LoVo (cell line): ENCODE measurements around the gene GGTLC2.

Experiments used
- DNase-seq: peaks from one replicate; pipeline ENCODE4 v3.0.0-alpha.2; 2016; ENCODE audit warnings: low spot score

The GGTLC2 gene

DNA sequence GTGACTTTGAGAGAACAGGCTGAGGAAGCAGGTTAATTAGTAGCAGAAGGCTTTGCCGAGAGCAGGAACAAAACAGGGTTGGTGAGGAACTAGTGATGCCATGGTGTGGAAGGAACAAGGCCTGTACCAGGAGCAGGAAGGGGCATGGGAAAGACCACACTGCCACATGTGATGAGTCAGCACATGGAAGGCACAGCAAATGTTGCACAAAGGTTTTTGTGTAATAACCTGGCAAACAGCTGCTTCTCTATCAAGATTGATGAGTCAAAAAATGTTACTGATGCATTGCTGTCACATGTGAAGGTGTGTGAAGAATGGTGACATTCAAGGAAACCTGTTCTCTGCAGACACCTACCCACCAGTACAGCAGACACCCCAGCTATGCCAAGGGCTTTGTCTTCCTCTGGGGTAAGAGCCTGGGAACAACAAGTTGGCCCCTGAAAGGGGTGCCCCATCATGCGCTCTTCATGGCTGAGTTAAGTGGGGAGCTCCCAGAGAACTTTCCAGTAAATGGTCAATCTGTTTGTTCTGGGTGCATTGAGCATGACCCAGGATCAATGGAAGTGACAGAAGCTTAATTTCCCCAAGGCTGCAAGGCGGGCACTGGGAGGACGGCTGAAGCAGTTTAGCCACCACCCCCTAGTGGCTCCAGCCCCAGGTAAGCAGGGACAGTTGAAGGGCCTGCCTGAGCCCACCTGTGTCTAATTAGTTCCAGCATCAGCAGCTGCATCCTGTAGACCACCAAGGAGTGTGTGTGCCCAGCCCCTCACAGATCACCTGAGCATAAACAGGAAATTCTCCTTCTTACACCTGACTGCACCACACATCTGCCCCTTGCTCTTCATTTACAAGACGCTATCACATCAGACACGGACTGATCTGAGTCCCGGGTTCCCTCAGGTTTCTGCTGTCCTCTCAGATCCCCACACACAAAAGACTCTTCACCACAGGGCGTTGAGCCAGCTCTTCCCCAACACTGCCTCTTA lies 47.6 kb downstream of the GGTLC2 start:
- no peak for DNase-seq

DNA sequence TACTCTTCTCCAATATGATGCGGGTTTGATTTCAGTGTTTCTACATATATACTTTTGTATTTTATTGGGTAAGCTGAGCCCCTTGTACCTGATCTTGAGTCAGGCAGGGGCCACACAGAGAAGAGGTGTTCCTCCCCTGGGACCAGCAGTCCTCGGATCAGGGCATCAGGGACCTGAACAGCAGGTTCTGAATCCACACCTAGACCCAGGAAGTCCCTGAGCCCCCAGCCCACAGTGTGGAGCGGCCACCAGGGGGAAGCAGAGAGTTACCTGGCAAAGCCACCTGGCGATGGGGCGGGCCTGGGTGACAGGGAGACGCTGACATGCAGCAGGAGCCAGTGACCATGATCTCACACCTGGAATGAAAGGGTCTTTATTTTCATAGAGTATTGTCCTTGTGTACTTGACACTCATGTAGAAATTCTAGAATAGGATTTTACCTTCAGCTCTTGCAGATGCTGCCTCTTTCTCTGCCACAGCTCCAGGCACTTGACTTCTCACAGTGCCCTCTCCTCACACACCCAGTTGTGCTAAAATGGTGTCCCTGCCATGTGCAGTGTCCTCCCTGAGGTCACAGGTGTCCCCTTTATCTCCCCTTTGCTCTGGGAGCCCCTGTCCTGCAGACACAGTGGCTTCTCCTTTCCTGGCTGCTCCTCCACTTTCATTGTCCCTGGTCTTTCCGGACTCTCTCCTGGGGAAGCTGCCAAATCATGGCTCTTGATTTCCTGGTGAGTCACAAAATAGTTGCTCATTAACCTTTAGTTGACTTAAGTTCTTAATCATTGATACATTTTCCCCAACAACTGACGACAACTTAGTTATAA lies 48.5 kb downstream of the GGTLC2 start:
- DNase-seq: peak; percentile 67

DNA sequence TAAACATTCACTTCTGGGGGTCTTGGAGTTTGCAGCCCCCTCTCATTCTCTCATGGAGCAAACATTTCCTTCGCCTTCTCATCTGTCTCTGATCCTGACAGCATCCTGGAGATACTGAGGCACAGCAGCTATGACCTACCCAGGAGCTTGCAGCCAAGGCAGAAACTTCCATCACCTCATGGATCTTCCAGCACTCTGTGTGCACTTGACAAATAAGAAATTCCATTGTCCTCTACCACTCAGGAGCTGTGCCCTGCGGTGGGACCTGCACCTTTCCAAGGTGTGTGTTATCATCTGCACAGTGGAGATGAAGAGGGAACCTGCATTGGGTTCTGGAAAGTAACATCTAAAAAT lies 49.1 kb downstream of the GGTLC2 start:
- DNase-seq: no peak

DNA sequence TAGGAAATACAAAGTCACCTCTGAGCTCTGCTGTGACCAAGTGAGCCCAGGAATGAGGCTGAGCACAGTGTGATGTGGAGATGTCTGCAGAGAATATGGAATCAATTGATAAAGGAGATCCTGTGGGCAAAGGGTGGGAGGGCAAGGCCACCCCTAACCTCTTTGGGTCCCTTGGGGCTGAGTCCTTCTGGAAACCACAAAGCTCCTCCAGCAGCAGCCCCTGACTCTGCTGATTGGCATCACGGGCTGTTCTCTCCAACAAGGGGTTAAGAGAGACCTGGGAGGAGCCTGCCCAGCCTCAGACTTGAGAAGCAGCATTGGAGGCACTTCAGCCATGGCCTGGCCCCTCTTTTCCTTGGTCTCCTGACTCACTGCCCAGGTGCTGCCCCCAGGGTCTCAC lies 49.7 kb downstream of the GGTLC2 start:
- no peak for DNase-seq

DNA sequence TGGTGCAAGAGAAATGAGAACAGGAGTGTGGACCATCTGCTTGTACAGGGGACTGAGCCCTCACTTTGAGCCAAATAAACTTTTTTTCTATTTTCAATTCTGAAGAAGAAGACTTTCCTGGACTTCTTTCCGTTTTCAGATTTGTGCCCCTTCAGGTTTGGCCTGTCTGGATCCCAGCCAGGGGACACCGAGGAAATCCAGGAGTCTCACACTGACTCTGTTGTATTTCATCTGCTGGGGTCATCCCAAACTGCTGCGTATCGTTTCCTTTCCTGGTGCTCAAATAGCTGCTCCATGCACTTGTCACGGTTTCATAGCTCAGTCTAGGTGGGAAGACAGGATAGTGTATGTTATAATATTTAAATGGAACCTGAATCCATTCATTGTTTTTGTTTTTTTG lies 51.7 kb downstream of the GGTLC2 start:
- no peak for DNase-seq
